ENCODE data around the gene PARM1.

Gene PARM1

GRCh38 chr4:75087865-75088264 lies 154.9 kb downstream of the PARM1 start:
- no peak for DNase-seq (ENCODE audit: low read depth)
- in situ Hi-C loops (cut with HindIII; ENCODE audit: low sequenced_read_pairs) = no loop called here
- no peak overlapping the region for H3K4me3 ChIP-seq (ENCODE audit: low read depth, low read length)
- no peak for TF ChIP-seq CTCF (IDR thresholded peaks at IDR 0.05; ENCODE audit: low read depth, low read length, missing control alignments)

DNA sequence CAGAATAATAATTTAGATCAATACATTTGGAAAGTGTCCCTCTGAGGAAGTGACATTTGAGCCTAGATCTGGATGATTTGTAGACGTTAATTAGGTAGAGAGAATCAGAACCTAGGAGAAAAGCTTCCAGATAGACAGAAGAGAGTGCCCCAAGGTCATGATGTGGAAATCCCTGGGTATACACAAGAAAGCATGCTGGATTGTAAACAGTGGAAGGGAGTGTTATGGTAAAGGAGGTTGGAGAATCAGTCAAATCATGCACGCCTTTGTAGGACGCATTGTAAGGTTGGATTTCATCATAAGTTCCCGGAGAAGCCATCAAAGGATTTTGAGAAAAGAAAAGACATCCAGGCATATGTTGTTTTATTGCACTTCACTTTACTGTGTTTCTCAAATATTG lies 156.3 kb downstream of the PARM1 start:
- no peak for DNase-seq (ENCODE audit: low read depth)

DNA sequence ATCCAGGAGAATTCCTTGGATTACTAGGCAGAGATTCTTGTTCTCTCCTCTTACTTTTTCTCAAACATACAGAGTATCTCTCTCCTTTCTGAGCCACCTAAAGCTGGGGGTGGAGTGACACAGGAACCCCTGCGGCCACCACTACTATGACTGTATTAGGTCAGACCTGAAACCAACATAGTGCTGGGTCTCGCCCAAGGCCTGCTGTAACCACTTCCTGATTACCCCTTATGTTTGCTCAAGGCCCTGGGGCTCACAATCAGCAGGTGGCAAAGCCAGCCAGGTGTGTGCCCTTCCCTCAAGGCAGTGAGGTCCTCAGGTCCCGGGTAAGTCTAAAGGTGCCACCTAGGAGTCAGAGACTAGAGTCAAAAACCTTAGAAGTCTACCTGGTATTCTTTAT lies 166.4 kb downstream of the PARM1 start:
- in situ Hi-C loops (cut with HindIII; ENCODE audit: low sequenced_read_pairs) = no loop called here
- no peak for TF ChIP-seq CTCF (IDR thresholded peaks at IDR 0.05; ENCODE audit: low read depth, low read length, missing control alignments)
- H3K4me3 ChIP-seq (ENCODE audit: low read depth, low read length) = no peak overlapping the region
- no peak for DNase-seq (ENCODE audit: low read depth)

More for the DNA sequence above, 156.3 kb downstream of the PARM1 start:
- TF ChIP-seq CTCF (IDR thresholded peaks at IDR 0.05; ENCODE audit: low read depth, low read length, missing control alignments) = no peak
- H3K4me3 ChIP-seq (ENCODE audit: low read depth, low read length) = no peak overlapping the region
- in situ Hi-C loops (cut with HindIII; ENCODE audit: low sequenced_read_pairs) = no loop called here

Measured in astrocyte of the cerebellum (primary cell).